Activated CD4-positive, alpha-beta T cell treated with anti-CD3 and anti-CD28 coated beads, Interleukin-2, amount 50 U/mL, for 24 hours (primary cell): ENCODE measurements around the gene SEH1L.
"Not testable (repeated sequence)": the region's sequence is repeated elsewhere in the genome, so short reads cannot be mapped to it uniquely, and the experiment has no call there.

Experiments used
- DNase-seq, 2 donors: peaks; one replicate each; pipeline ENCODE4 v3.0.0-alpha.2; 2020; ENCODE audit warnings: low read depth in 1 of 2, low spot score in 1 of 2

Gene SEH1L

GRCh38 chr18:12995952-12996477 is 48.2 kb downstream of the SEH1L start:
- DNase-seq = no peak

GRCh38 chr18:12996661-12997292 is 49.0 kb downstream of the SEH1L start:
- no peak for DNase-seq

- DNase-seq = not testable (repeated sequence)
Measured at GRCh38 chr18:12997330-12997729, 49.5 kb downstream of the SEH1L start.

- DNase-seq = no peak
Measured at GRCh38 chr18:12998332-12999060, 50.7 kb downstream of the SEH1L start.

GRCh38 chr18:13003466-13003896 is 55.7 kb downstream of the SEH1L start:
- no peak for DNase-seq

GRCh38 chr18:13004396-13004795 is 56.6 kb downstream of the SEH1L start:
- no peak for DNase-seq

- DNase-seq = no peak
Measured at GRCh38 chr18:13005289-13005688, 57.5 kb downstream of the SEH1L start.

GRCh38 chr18:13006531-13007247 is 58.9 kb downstream of the SEH1L start:
- no peak for DNase-seq

GRCh38 chr18:13007248-13007560 is 59.4 kb downstream of the SEH1L start:
- DNase-seq = no peak

- DNase-seq = no peak
Measured at GRCh38 chr18:13011719-13012118, 63.9 kb downstream of the SEH1L start.

- no peak for DNase-seq
Measured at GRCh38 chr18:13014232-13014631, 66.4 kb downstream of the SEH1L start.

- no peak for DNase-seq
Measured at GRCh38 chr18:13014818-13015217, 67.0 kb downstream of the SEH1L start.

GRCh38 chr18:13017247-13017875 is 69.5 kb downstream of the SEH1L start:
- no peak for DNase-seq

- DNase-seq = no peak
Measured at GRCh38 chr18:13018374-13018773, 70.6 kb downstream of the SEH1L start.

- no peak for DNase-seq
Measured at GRCh38 chr18:13019301-13019700, 71.5 kb downstream of the SEH1L start.

GRCh38 chr18:13022644-13023043 is 74.8 kb downstream of the SEH1L start:
- no peak for DNase-seq

GRCh38 chr18:13025233-13025632 is 77.4 kb downstream of the SEH1L start:
- DNase-seq = no peak

- DNase-seq = no peak
Measured at GRCh38 chr18:13026583-13027270, 78.9 kb downstream of the SEH1L start.

GRCh38 chr18:13028869-13029268 is 81.1 kb downstream of the SEH1L start:
- DNase-seq = no peak

GRCh38 chr18:13032173-13032572 is 84.4 kb downstream of the SEH1L start:
- DNase-seq = no peak
